ENCODE data around the gene SLC25A51. TPM values are rescaled to one million over a fixed set of nuclear protein-coding genes. Genes with fewer than 3 reads are reported as not detected.

SLC25A51 gene, protein sequence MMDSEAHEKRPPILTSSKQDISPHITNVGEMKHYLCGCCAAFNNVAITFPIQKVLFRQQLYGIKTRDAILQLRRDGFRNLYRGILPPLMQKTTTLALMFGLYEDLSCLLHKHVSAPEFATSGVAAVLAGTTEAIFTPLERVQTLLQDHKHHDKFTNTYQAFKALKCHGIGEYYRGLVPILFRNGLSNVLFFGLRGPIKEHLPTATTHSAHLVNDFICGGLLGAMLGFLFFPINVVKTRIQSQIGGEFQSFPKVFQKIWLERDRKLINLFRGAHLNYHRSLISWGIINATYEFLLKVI
- total RNA-seq = 24.1 and 30.9 TPM in 2 replicates

DNA sequence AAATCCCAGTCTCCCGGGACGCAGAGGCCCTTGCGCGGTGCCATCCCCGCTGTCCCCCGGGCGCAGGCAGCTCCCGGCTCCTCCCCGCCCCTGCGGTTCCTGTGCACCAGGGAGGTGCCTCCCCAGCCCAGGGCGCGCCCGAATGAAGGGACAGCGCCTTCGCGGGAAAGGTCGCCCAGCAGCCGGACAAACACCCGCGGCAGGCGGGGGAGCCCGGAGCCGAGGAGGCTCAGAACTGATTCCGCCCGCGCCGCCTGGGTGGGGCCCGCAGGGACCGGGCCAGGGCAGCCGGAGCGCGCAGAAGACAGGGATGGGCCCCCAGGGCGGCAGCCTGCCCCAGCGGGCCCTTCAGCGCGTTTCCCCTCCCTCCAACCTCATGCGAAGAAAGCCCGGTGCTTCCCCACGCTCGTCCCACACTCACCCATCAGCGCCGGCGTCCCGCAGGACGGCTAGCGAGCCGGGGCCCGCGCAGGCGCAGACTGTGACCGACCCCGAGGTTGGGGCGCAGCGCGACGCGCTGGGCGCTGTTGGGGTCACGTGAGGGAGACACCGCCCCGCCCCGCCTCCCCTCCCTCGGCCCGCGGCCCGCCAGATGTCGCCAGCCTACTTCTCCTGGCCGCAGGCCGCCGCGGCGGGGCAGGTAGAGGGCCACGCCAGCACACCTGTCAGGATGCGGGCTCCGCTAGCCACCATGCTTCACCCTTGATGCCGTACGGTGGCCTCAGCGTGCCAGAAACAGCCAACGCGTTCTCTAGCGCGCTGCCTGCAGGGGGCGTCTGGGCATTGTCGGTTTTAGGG is at the start of gene SLC25A51:
SLC25A51 (minus strand) TSS at position 481 of the 798 bp plus-strand sequence. CDS start 15,577 bp downstream, outside the sequence.
- no peak for DNase-seq (ENCODE audit: low read depth)
- peak within 1 kb of the TSS; percentile 89 for H3K4me3 ChIP-seq (ENCODE audit: low read depth, low read length)
- TF ChIP-seq, protein P1, sequence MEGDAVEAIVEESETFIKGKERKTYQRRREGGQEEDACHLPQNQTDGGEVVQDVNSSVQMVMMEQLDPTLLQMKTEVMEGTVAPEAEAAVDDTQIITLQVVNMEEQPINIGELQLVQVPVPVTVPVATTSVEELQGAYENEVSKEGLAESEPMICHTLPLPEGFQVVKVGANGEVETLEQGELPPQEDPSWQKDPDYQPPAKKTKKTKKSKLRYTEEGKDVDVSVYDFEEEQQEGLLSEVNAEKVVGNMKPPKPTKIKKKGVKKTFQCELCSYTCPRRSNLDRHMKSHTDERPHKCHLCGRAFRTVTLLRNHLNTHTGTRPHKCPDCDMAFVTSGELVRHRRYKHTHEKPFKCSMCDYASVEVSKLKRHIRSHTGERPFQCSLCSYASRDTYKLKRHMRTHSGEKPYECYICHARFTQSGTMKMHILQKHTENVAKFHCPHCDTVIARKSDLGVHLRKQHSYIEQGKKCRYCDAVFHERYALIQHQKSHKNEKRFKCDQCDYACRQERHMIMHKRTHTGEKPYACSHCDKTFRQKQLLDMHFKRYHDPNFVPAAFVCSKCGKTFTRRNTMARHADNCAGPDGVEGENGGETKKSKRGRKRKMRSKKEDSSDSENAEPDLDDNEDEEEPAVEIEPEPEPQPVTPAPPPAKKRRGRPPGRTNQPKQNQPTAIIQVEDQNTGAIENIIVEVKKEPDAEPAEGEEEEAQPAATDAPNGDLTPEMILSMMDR (conservative IDR thresholded peaks at IDR 0.05; ENCODE audit: low read depth, low read length) = peak; percentile 92

DNA sequence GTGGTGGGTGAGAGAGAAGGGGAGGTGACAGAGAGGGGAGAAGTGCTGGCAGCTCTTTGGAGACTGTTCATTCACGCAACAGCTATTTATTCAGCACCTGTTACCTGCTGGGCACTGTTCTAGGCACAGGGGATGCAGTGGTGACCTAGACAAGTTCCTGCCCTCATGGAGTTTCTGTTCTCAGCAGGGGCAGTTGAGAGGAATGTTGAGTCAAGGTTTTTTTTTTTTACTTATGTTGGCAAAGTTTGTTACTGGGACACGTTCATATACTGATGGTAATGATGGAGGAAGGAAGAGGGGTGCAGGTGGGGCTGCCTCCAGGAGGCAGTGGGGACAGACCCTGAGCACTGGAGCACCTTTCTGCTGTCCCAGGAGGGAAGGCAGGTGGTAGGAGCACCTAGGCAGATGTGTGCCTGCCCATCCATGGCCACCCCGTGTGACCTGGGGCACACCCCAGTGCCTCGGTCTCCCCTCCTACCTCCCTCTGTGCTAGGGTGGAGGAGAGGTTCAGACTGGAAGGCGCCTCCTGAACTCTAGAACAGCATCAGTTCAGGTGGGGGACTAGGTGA is 49.4 kb upstream of the SLC25A51 start:
- TF ChIP-seq, protein P1 (conservative IDR thresholded peaks at IDR 0.05; ENCODE audit: low read depth, low read length) = no peak
- DNase-seq (ENCODE audit: low read depth) = no peak
- H3K4me3 ChIP-seq (ENCODE audit: low read depth, low read length) = no peak overlapping the region

DNA sequence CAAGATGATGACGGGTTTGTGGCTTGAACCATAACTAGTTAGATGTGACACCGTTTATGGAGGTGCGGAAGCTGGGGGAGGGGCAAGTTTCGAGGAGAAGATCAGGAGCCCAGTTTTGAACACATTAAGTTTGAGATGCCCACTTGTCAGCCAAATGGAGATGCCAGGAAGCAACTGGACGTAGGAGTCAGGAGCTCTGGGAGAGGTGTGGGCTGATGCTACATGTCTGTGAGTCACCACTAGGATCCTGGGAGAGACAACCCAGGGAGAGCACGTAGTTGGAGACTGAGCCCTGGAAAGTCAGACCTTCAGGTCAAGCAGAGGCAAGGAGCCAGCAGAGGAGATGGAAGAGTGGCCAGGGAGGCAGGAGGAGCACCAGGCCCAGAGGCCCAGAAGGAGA is 48.8 kb upstream of the SLC25A51 start:
- TF ChIP-seq, protein P1 (conservative IDR thresholded peaks at IDR 0.05; ENCODE audit: low read depth, low read length) = no peak

DNA sequence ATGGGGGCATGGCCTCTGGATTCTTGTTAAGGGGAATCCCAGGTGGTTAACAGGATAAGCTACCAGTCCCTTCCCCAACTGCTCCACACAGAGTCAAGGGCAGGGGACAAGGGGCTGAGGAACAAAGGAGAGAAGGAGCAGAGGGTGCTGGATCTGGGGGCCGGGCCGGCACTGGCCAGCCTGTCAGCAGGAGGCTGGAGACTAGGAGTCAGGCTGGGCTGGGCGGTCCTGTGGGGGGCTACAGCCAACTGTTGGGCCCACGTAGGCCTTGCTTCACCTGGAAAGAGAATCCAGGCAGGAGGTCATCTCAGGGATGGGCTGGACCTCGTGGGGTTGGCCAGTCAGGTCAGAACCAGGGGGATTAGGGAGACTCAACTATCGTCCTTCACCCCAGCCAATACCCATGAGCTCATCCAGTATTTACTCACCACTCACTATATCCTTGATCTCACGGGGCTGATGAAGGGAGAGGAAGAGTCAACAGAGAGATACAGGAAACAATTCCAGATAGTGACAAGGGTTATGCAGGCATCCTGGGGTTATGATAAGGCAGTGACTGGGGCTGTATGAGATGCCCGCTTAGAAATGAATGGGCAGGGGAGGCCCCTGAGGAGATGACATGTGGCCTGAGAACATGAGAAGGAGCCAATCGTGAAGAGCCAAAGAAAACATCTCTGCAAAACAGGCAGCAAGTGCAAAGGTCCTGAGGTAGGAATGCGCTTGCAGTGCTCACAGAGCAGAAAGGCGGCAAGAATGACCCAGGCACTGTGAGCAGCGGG is 47.9 kb upstream of the SLC25A51 start:
- no peak for DNase-seq (ENCODE audit: low read depth)

More for the DNA sequence above, 48.8 kb upstream of the SLC25A51 start:
- DNase-seq (ENCODE audit: low read depth) = peak; percentile 74
- H3K4me3 ChIP-seq (ENCODE audit: low read depth, low read length) = no peak overlapping the region

DNA sequence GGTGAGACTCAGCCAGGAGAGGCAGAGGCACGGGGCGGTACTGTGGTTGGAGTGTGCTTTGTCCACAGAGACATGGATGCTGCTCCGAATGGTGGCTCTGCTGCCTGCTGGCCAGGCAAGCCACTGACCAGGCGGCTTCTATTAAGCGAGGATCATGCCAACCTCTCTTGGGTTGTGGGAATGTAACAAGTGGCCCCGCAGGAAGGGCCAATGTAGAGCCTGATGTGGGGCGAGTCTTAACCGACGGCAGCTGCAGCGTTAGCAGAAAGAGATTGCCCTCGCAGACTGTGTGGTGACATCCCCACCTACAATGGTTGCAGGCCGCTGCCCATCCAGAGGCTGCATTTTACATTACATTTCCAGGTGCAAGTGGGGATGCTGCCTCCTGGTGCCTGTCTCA is 46.6 kb upstream of the SLC25A51 start:
- TF ChIP-seq, protein P1 (conservative IDR thresholded peaks at IDR 0.05; ENCODE audit: low read depth, low read length) = no peak
- no peak overlapping the region for H3K4me3 ChIP-seq (ENCODE audit: low read depth, low read length)
- DNase-seq (ENCODE audit: low read depth) = no peak

More for the DNA sequence above, 47.9 kb upstream of the SLC25A51 start:
- TF ChIP-seq, protein P1 (conservative IDR thresholded peaks at IDR 0.05; ENCODE audit: low read depth, low read length) = no peak
- H3K4me3 ChIP-seq (ENCODE audit: low read depth, low read length) = no peak overlapping the region

DNA sequence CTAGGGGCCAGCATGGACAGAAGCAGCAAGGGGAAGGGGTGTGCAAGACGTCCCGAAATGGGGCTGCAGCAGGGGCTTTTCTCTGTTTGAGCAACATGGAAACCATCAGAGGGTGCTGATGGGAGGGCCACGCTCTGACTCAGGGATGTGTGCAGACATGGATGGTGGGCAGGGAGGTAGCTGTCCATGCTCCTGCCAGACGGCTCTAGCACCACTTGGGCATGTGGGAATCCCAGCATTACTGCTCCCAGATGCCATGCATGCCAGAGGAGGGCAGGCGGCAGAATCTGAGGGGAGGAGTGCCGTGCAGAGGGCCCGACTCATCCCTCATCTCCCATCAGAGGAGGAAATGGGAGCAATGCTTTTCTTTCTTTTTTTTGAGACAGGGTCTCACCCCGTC is 45.6 kb upstream of the SLC25A51 start:
- no peak for DNase-seq (ENCODE audit: low read depth)
- TF ChIP-seq, protein P1 (conservative IDR thresholded peaks at IDR 0.05; ENCODE audit: low read depth, low read length) = no peak
- no peak overlapping the region for H3K4me3 ChIP-seq (ENCODE audit: low read depth, low read length)
